ENCODE data around the gene ACACA.

DNA sequence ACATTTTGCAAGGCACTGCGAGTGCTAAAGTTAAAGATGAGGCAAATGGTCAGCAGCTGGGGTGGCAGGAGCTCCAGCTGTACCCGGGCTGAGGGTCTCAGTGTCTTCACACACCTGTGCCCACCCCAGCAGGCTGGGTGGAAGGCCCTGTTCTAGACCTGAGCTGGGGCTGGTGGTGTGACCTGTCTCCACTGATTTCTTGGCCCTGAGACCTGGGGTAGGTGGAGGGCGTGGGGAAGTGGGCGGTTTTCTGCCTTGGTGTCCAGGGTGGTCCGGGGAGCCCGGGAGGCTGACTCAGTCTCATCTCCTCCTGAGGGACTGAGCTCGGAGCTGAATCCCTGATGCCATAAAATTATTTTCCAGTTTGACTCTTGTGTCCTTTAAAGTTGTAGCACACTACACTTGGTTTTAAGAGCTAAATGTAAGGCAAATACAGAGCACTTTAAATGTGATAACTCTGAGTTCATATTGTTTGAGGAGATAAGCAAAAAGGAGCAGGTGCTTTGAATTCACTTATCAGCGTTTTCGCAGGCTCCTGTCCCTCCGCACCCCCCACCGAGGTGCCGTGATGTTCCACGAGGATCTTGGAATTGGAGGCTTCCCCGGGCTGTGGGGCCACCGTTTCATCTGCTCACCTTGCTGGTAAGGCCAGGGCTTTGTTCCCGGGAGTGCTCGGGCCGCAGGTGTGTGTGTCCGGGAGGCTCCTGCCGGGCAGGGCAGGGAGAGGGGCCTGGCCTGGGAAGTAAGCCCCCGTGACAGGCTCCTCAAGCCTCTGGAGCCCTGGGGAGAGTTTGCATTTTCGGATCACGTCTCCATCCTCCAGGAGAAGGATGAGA lies 340.9 kb downstream of the ACACA start:
- no peak for TF ChIP-seq ZC3H10 (CRISPR knock-in tag; IDR thresholded peaks at IDR 0.05)
- no peak for TF ChIP-seq ZFP30 (CRISPR knock-in tag; IDR thresholded peaks at IDR 0.05)
- no peak for TF ChIP-seq OSR1 (CRISPR knock-in tag; IDR thresholded peaks at IDR 0.05)
- no peak for TF ChIP-seq RARB (CRISPR knock-in tag; IDR thresholded peaks at IDR 0.05)
- TF ChIP-seq SNAI2 (CRISPR knock-in tag; IDR thresholded peaks at IDR 0.05): no peak
- TF ChIP-seq, protein P1, sequence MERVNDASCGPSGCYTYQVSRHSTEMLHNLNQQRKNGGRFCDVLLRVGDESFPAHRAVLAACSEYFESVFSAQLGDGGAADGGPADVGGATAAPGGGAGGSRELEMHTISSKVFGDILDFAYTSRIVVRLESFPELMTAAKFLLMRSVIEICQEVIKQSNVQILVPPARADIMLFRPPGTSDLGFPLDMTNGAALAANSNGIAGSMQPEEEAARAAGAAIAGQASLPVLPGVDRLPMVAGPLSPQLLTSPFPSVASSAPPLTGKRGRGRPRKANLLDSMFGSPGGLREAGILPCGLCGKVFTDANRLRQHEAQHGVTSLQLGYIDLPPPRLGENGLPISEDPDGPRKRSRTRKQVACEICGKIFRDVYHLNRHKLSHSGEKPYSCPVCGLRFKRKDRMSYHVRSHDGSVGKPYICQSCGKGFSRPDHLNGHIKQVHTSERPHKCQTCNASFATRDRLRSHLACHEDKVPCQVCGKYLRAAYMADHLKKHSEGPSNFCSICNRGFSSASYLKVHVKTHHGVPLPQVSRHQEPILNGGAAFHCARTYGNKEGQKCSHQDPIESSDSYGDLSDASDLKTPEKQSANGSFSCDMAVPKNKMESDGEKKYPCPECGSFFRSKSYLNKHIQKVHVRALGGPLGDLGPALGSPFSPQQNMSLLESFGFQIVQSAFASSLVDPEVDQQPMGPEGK (CRISPR knock-in tag; IDR thresholded peaks at IDR 0.05; ENCODE audit: borderline replicate concordance): no peak
- TF ChIP-seq BACH2 (CRISPR knock-in tag; IDR thresholded peaks at IDR 0.05; ENCODE audit: borderline replicate concordance): no peak
- TF ChIP-seq ZFP3 (CRISPR knock-in tag; IDR thresholded peaks at IDR 0.05): no peak
- TF ChIP-seq ESRRG (CRISPR knock-in tag; IDR thresholded peaks at IDR 0.05): no peak
- no peak for TF ChIP-seq ARNTL (CRISPR knock-in tag; IDR thresholded peaks at IDR 0.05; ENCODE audit: borderline replicate concordance, low read depth)
- TF ChIP-seq TOX (CRISPR knock-in tag; IDR thresholded peaks at IDR 0.05; ENCODE audit: borderline replicate concordance): no peak
- no peak for TF ChIP-seq PPARA (CRISPR knock-in tag; IDR thresholded peaks at IDR 0.05; ENCODE audit: borderline replicate concordance)
